Panc1 (cell line): Measurements from ENCODE around the gene POLR3A. TPM values are rescaled to one million over a fixed set of nuclear protein-coding genes. Genes with fewer than 3 reads are reported as not detected.

Source experiments
- ATAC-seq: fragments of 200-7000 bp; cut with Tn5 transposase; 2 replicates; pipeline ENCODE4 v1.9.1; 2020; ENCODE audit warnings: mild to moderate bottlenecking, moderate library complexity
- BruUV-seq: library from RNA; stranded (reverse); fragments of 400-500 nt; replicated peaks from 2 replicates; lab custom pipeline; 2021; lab: Mats Ljungman, UMichigan
- CTCF ChIA-PET: fragments of 300-600 bp; sonication (Branson Sonifier 250); formaldehyde crosslinking; loops from one replicate; lab custom pipeline; 2022; ENCODE audit warnings: antibody characterized with exemption; lab: Charles Lee
- POLR2A ChIA-PET: fragments of 300-600 bp; sonication (Branson Sonifier 250); formaldehyde crosslinking; loops from one replicate; lab custom pipeline; 2022; ENCODE audit warnings: antibody characterized with exemption; lab: Charles Lee
- DNase-seq: peaks from one replicate; pipeline ENCODE4 v3.0.0-alpha.2; 2010; ENCODE audit warnings: low read depth, low spot score
- H3K27ac ChIP-seq: 2 replicates; pipeline ENCODE4 v1.5.1; 2011; ENCODE audit warnings: mild to moderate bottlenecking, low read length, inconsistent platforms
- H3K27me3 ChIP-seq: fragments of 200-500 bp; sonication (Bioruptor generic); 2 replicates; pipeline ENCODE4 v1.6.0; 2014; ENCODE audit warnings: low read length, inconsistent platforms; ENCODE audit not compliant: control insufficient read depth, insufficient read depth
- H3K36me3 ChIP-seq: fragments of 200-500 bp; sonication (Bioruptor generic); 2 replicates; pipeline ENCODE4 v1.5.1; 2014; ENCODE audit warnings: inconsistent platforms, mild to moderate bottlenecking, low read length, moderate library complexity; ENCODE audit not compliant: control insufficient read depth, insufficient read depth
- H3K4me1 ChIP-seq: 2 replicates; pipeline ENCODE4 v1.5.1; 2011; ENCODE audit warnings: inconsistent platforms, mild to moderate bottlenecking, low read length, moderate library complexity; ENCODE audit not compliant: control insufficient read depth, insufficient read depth
- H3K4me3 ChIP-seq, 2 experiments: 2 replicates each; pipeline ENCODE4 v1.5.1; 2011 to 2012; ENCODE audit warnings: low read depth in 2 of 2, low read length in 2 of 2, mild to moderate bottlenecking in 2 of 2, inconsistent platforms in 1 of 2, moderate library complexity in 1 of 2
- H3K9me3 ChIP-seq: fragments of 200-500 bp; sonication (Bioruptor generic); 2 replicates; pipeline ENCODE4 v1.5.1; 2014; ENCODE audit warnings: low read depth, mild to moderate bottlenecking, inconsistent platforms, low read length, moderate library complexity; ENCODE audit not compliant: control insufficient read depth, insufficient read depth
- POLR2AphosphoS5 ChIP-seq: IDR thresholded peaks from 2 replicates; pipeline ENCODE4 v1.6.1; 2012; ENCODE audit warnings: mild to moderate bottlenecking, low read depth, low read length, moderate library complexity
- SIN3A ChIP-seq: IDR thresholded peaks from 2 replicates; pipeline ENCODE4 v1.6.1; 2012; ENCODE audit warnings: low read depth, mild to moderate bottlenecking, low read length, moderate library complexity, borderline replicate concordance; ENCODE audit not compliant: insufficient read depth
- TCF7L2 ChIP-seq: IDR thresholded peaks from 2 replicates; pipeline ENCODE4 v1.6.1; 2011; ENCODE audit warnings: mild to moderate bottlenecking, low read depth, low read length, inconsistent platforms
- in situ Hi-C: cut with HindIII; loops from 2 replicates; pipeline ENCODE4 v1.10.0; 2016; ENCODE audit warnings: low sequenced_read_pairs, low pct_unique_long_range_greater_than_20kb
- intact Hi-C: fragments of 100-400 bp; cut with micrococcal nuclease; formaldehyde crosslinking; loops from one replicate; pipeline ENCODE4 v1.10.0; 2022; ENCODE audit not compliant: unreplicated experiment
- total RNA-seq: library from RNA; stranded (reverse); gene quantifications from one replicate; pipeline ENCODE4 v1.2.1, GENCODE V29; 2021; ENCODE audit not compliant: unreplicated experiment
- TF ChIP-seq, protein P1 (sequence below), 2 experiments: IDR thresholded peaks; 2 replicates each; pipeline ENCODE4 v1.6.1; 2011 to 2012; ENCODE audit warnings: low read depth in 2 of 2, control low read depth in 1 of 2, low read length in 1 of 2, mild to moderate bottlenecking in 1 of 2, moderate library complexity in 1 of 2; ENCODE audit not compliant: insufficient read depth in 1 of 2
- TF ChIP-seq, protein P2 (sequence below): fragments of 450-650 bp; IDR thresholded peaks from 2 replicates; pipeline ENCODE4 v1.5.1; 2017; ENCODE audit warnings: mild to moderate bottlenecking

POLR3A gene
- total RNA-seq, 1 experiment from 2014 or later = 26.3 TPM

DNA sequence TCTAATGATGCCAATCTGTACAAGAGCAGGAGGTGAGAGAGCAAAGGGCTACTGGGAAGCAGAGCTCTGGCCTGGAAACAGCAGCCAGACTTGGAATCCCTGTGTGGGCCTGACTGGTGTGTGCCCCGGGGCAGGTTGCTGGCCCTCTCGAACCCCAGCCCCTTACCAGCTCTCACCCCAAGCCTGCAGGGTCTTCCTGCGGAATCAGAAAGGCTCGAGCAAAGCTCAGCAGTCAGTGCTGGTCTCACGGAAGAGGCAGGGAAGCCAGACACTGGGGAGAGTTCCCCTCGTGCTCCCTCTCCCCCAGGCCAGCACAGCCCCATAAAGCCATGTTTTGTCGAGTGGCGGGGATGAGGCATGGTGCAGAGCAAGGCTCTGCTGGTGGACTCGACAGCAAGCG, 50.1 kb downstream of the POLR3A start:
- Histone ChIP-seq H3K36me3 (peaks cover 17% of the 10 kb centered on the region), H3K9me3 (no peaks in the 10 kb centered on the region), H3K4me1 (no peaks in the 10 kb centered on the region), H3K27ac (no peak overlapping the region), H3K27me3 (no peaks in the 10 kb centered on the region), H3K4me3 (no peak overlapping the region)
- no peak for TF ChIP-seq TCF7L2
- TF ChIP-seq, protein P1, sequence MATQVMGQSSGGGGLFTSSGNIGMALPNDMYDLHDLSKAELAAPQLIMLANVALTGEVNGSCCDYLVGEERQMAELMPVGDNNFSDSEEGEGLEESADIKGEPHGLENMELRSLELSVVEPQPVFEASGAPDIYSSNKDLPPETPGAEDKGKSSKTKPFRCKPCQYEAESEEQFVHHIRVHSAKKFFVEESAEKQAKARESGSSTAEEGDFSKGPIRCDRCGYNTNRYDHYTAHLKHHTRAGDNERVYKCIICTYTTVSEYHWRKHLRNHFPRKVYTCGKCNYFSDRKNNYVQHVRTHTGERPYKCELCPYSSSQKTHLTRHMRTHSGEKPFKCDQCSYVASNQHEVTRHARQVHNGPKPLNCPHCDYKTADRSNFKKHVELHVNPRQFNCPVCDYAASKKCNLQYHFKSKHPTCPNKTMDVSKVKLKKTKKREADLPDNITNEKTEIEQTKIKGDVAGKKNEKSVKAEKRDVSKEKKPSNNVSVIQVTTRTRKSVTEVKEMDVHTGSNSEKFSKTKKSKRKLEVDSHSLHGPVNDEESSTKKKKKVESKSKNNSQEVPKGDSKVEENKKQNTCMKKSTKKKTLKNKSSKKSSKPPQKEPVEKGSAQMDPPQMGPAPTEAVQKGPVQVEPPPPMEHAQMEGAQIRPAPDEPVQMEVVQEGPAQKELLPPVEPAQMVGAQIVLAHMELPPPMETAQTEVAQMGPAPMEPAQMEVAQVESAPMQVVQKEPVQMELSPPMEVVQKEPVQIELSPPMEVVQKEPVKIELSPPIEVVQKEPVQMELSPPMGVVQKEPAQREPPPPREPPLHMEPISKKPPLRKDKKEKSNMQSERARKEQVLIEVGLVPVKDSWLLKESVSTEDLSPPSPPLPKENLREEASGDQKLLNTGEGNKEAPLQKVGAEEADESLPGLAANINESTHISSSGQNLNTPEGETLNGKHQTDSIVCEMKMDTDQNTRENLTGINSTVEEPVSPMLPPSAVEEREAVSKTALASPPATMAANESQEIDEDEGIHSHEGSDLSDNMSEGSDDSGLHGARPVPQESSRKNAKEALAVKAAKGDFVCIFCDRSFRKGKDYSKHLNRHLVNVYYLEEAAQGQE (IDR thresholded peaks at IDR 0.05; ENCODE audit: insufficient read depth in 1 of 2, low read depth in 2 of 2, low read length in 1 of 2) = no peak
- TF ChIP-seq POLR2AphosphoS5 = no peak
- TF ChIP-seq SIN3A = no peak
- DNase-seq = no peak
- intact Hi-C loops = loop anchor here (5.0 kb wide), 1 partner anchor 132 kb away; no protein-coding TSS in a partner anchor
- POLR2A ChIA-PET = no interaction called here
- CTCF ChIA-PET = no interaction called here
- in situ Hi-C loops = no loop called here
- BruUV-seq = no TSS peak
- ATAC-seq = no peak

DNA sequence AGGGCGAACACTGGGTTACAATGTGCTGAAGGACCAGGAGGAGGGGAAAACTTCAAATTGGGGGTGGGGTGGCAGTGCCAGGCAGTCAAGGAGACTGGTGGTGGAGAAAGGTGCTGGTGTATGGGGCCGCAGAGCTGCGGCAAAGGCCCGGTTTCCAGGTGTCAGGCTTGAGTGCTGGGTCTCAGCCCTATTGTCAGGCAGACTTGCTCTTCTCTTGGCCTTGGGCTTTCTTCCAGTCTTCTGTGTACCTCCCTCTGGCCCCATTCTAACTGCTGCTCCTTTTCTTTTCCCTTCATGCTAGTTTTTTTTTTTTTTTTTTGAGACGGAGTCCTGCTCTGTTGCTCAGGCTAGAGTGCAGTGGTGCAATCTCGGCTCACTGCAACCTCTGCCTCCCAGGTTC, 51.0 kb downstream of the POLR3A start:
- POLR2A ChIA-PET = no interaction called here
- no peak for DNase-seq
- ATAC-seq = no peak
- CTCF ChIA-PET = no interaction called here
- in situ Hi-C loops (no loop called here), intact Hi-C loops (loop anchor here (5.0 kb wide), 1 partner anchor 131 kb away; no protein-coding TSS in a partner anchor)
- no peaks in the 10 kb centered on the region for H3K9me3 ChIP-seq
- TF ChIP-seq, protein P1 (IDR thresholded peaks at IDR 0.05; ENCODE audit: insufficient read depth in 1 of 2, low read depth in 2 of 2, low read length in 1 of 2) = no peak
- TF ChIP-seq TCF7L2 (no peak), POLR2AphosphoS5 (no peak), SIN3A (no peak)
- TF ChIP-seq, protein P2, sequence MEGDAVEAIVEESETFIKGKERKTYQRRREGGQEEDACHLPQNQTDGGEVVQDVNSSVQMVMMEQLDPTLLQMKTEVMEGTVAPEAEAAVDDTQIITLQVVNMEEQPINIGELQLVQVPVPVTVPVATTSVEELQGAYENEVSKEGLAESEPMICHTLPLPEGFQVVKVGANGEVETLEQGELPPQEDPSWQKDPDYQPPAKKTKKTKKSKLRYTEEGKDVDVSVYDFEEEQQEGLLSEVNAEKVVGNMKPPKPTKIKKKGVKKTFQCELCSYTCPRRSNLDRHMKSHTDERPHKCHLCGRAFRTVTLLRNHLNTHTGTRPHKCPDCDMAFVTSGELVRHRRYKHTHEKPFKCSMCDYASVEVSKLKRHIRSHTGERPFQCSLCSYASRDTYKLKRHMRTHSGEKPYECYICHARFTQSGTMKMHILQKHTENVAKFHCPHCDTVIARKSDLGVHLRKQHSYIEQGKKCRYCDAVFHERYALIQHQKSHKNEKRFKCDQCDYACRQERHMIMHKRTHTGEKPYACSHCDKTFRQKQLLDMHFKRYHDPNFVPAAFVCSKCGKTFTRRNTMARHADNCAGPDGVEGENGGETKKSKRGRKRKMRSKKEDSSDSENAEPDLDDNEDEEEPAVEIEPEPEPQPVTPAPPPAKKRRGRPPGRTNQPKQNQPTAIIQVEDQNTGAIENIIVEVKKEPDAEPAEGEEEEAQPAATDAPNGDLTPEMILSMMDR = no peak
- no peak overlapping the region for H3K4me3 ChIP-seq
- H3K27me3 ChIP-seq = no peaks in the 10 kb centered on the region
- no peak overlapping the region for H3K27ac ChIP-seq
- H3K4me1 ChIP-seq = no peaks in the 10 kb centered on the region
- peaks cover 17% of the 10 kb centered on the region for H3K36me3 ChIP-seq
- no TSS peak for BruUV-seq
